Stimulated activated CD4-positive, alpha-beta T cell treated with anti-CD3 and anti-CD28 coated beads, TNF-alpha, amount 100 ng/mL, for 48 hours (primary cell): ENCODE data around the gene MAP1S.
"Not testable (repeated sequence)": the region's sequence is repeated elsewhere in the genome, so short reads cannot be mapped to it uniquely, and the experiment has no call there.

Source experiments
- DNase-seq, 3 donors: peaks; one replicate each; pipeline ENCODE4 v3.0.0-alpha.2; 2020; ENCODE audit warnings: low read depth in 3 of 3

Gene MAP1S

DNA sequence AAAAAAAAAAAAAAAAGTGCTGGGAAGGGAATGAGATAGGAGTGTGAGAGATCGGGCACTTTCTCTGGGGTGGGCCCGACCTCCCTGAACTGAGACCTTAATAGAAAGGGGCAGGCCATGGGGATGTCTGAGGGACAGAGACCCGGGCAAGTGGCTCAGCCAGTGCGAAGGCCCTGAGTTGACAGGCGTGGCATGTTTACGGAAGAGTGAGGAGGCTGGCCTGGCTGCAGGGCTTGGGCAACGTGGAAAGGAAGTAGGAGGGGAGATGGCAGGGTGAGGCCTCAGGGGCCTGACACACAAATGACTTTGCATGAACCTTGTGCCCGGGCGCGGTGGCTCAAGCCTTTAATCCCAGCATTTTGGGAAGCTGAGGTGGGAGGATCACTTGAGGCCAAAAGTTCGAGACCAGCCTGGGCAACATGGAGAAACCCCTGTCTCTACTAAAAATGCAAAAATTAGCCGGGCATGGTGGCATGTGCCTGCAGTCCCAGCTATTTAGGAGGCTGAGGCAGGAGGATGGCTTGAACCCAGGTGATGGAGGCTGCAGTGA, 45.9 kb downstream of the MAP1S start:
- DNase-seq, result no peak

DNA sequence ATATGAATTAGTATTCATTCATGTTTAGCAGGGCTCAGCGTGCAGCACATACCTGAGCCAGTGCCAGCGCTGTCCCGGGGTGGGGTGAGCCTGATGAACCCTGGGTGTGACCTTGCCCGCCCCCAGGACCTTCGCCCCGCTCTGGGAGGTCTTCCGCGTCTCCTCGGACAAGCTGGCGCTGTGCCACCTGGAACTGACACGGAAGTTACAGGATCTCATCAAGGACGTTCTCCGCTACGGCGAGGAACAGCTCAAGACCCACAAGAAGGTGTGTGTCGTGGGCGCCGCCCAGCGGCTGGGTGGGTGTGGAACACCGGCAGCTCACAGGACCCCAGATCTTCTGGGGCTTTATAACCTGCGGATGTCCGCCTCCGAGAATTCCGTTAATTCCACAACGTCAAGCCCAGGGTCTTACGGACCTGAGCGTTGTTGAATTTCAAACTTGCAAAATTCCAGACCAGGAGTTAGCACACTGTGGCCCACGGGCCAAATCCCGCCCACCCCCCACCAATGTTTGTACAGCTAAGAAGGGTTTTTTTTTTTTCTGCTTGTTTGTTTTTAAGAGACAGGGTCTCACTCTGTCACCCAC, 47.4 kb downstream of the MAP1S start:
- DNase-seq, result no peak

DNA sequence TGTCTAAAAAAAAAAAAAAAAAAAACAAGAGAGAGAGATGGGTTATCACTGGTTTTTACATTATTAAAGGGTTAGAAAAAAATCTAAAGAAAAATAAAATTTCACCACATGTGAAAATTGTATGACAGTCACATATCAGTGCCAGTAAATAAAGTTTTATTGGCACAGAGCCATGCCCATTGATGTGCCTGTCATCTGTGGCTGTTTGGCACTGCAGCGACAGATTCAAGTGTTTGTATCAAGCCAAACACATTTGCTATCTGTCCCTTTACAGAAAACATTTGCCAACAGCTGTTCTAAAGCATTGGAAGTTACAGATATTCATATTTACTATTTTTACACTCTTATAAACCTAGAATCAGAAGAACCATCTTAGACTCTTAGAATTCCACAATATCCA, 48.3 kb downstream of the MAP1S start:
- DNase-seq, result no peak

DNA sequence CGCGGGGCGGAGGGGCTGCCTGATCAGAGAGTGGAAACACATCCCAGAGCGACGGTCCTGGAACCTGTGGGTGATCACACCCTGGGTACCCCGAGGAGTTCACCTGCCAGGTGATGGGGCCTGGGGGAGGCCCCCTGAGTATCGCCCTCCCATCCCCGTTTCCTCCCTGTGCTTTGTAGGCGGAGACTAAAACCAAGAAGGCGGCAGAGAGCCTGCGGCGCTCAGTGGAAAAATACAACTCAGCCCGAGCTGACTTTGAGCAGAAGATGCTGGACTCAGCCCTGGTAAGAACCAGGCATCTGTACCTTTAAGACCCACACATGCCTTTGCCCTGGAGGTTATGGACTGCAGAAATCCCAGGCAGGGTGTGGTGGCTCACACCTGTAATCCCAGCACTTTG, 51.3 kb downstream of the MAP1S start:
- DNase-seq, result no peak

DNA sequence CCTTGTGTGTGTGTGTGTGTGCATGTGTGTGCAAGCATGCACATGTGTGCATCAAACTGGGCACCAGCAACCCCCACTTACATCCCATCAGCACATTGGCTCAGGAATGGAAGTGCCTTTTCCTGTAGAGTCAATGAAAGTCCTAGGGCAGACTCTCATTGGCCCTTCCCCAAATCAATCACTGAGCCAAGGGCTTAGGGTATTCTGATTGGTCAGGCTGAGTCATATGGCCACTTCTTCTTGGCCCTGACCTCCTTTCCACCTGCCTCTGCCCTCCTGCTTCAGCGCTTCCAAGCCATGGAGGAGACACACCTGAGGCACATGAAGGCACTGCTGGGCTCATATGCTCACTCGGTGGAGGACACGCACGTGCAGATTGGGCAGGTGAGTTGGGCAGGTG, 52.9 kb downstream of the MAP1S start:
- DNase-seq, result no peak

DNA sequence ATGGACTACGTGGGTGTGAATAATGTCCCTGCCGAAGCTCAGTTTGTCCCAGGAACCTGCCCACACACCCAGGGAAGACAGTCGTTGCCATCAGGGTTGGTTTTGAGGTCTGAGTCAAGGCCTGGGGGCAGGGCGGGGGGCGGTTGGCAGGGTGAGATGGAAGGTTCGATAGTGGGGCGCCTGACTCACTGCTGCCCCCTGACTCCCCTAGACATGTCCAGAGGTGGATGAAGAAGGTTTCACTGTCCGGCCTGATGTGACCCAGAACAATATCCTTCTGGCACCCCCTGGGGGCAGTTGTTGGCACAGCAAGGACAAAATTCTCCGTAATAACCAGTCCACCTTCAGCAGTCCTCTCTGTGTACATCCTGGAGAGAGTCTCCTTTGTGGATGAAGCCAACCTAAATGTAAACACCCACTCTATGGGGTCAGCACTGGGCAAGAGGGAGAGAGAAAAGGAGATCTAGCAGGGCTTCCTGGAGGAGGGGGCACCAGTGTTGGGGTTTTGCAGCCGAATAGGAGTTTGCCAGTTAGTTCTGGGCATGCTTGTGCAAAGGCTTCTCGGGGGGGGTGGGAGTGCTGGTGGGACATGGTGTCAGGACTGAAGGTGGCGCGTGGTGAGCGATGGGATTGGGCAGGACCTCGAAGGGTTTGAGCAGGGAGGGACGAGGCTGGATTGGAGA, 56.1 kb downstream of the MAP1S start:
- no peak for DNase-seq

DNA sequence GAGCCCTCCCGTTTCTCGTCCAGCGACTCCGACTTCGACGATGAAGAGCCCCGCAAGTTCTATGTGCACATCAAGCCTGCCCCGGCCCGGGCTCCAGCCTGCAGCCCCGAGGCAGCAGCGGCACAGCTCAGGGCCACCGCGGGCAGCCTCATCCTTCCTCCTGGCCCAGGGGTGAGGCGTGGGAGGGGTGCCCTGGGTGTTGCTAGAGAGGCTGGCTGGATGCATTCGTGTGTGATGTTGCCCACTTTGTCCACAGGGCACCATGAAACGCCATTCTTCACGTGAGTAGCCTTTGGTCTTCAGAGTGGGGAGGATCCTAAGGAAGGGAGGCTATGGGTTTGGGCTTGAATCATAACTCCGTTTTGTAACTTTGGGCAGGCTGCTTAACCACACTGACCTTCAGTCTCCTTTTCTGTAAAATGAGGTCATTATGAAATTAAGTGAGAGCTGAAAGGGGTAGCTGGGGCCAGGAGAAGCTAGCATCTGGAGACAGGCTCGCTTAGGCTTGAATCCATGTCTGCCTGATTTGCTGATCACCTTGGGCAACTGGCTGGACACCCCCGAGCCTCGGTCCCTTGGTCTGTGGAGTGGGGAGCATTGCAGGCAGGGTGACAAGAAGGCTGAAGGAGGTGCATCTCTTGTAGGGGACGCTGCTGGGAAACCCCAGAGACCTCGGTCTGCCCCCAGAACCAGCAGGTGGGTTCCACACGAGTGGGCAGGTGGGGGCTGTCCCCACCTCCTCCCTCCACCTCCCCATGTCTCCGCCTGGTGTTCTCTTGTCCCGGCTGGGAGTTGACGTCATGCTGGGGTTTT, 56.9 kb downstream of the MAP1S start:
- DNase-seq, result no peak

DNA sequence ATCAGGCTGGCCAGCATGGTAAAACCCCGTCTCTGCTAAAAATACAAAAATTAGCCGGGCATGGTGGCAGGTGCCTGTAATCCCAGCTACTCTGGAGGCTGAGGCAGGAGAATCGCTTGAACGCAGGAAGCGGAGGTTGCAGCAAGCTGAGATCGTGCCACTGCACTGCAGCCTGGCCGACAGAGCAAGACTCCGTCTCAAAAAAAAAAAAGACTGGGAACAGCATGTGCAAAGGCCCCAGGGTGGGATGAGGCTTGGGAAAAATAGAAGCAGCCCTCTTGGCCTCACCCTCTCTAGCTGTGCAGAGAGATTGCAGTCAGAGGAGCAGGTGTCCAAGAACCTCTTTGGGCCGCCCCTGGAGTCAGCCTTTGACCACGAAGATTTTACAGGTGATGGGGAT, 58.6 kb downstream of the MAP1S start:
- not testable (repeated sequence) for DNase-seq

DNA sequence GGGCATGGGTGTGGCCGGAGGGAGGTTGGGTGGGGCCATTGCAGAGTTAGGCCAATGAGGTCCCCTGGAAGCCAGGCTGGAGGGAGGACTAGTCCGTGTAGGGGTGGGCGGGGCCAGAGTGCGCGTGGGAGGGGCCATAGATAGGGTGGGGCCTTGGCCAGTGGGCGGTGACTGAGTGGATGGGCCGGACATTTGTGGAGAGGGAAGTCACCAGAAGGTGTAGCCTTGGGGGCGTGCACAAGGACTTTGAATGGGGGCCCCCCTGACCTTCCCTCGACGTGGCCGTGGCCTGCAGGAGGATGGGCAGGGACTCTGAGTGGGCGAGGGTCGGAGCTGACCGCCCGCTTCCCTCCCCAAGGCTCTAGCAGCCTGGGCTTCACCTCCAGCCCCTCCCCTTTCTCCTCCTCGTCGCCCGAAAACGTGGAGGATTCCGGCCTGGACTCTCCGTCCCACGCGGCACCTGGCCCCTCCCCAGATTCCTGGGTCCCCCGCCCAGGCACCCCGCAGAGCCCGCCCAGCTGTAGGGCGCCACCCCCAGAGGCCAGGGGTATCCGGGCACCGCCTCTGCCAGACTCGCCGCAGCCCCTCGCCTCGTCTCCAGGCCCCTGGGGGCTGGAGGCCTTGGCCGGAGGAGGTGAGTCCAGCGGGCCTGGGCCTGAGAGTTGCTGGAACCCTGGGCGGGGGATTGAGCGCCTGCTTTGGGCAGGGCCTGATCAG, 59.1 kb downstream of the MAP1S start:
- peak; percentile 29 to 61 (median 44) for DNase-seq

DNA sequence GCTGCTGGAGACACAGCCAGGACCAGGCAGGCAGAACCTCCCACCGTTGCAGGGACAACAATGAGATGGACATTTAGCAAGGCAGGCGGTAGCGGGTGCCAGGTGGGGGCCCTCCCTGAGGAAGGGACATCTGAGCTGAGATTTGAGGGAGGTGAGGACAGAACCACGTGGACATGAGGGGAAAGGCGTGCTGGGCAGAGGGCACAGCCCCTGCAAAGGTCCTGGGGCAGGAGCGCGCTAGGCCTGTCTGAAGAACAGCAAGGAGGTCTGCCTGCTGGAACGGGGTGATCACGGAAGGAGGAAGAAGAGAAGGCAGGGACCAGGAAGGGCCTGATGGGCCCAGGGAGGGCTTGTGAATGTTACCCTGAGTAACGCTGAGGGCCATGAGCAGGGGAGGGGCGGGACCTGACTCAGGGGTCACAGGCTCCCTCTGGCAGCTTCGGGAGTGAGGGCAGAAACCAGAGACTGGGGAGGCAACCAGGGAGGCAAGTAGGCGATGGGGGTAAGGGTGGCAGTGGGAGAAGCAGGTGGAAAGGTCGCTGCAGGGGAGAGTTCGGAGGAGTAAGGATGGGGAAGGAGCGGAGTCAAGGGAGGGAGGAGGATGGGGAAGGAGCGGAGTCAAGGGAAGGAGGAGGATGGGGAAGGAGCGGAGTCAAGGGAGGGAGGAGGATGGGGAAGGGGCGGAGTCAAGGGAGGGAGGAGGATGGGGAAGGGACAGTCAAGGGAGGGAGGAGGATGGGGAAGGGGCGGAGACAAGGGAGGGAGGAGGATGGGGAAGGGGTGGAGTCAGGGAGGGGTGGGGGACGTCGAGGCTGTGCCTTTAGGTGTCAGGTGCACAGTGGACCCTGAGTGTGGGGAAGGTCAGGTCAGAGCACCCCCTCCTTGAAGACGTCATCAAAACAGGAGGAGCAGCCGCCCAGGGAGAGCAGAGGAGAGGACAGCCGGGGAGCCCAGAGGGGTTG, 60.0 kb downstream of the MAP1S start:
- DNase-seq, result no peak

DNA sequence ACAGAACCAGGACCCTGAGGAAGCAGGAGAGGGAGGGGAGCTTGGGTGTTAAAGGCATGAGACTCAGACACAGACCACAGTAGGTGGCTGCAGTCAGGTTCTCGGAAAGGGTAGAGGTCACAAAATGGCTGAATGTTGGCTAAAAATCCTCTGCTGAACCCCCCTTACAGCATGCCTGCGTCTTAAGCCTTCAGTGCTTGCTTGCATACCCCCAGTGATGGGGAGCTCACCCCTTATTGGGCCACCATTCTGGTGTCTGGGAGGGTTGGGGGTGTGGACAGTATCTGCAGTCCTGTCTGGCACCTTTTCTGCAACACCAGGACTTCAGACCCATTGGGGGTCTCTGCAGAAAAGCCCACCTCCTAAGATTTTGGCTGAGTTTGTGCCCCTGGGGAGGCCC, 61.5 kb downstream of the MAP1S start:
- DNase-seq, result no peak

DNA sequence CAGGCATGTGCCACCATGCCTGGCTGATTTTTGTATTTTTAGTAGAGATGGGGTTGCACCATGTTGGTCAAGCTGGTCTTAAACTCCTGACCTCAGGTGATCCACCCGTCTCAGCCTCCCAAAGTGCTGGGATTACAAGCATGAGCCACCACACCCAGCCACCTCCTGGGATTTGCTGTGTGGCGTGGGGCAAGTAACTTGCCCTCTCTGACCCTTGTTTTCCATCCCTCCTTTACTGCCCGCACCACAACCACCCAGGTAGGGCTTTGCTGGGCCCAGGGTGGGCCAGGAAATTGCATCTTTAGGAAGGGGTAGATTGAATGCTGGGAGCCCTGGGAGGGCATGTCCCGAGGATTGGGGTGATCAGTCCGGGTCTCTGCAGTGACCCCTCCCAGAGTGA, 64.4 kb downstream of the MAP1S start:
- DNase-seq, result not testable (repeated sequence)
